MCF 10A (cell line): ENCODE measurements around the gene RNF7. TPM values are rescaled to one million over a fixed set of nuclear protein-coding genes. Genes with fewer than 3 reads are reported as not detected.
"Not testable (repeated sequence)": the region's sequence is repeated elsewhere in the genome, so short reads cannot be mapped to it uniquely, and the experiment has no call there.

Experiments
- BruUV-seq: library from RNA; stranded (reverse); fragments of 400-500 nt; replicated peaks from 2 replicates; lab custom pipeline; 2021; lab: Mats Ljungman, UMichigan
- CTCF ChIA-PET: fragments of 300-600 bp; sonication (Branson Sonifier 250); formaldehyde crosslinking; extraction: SDS; loops from one replicate; lab custom pipeline; 2021; ENCODE audit warnings: antibody characterized with exemption, inconsistent platforms; lab: Yijun Ruan, JAX
- POLR2A ChIA-PET: fragments of 300-600, 350-650 bp; sonication (Branson Sonifier 250); formaldehyde crosslinking; extraction: SDS; loops from one replicate; lab custom pipeline; 2020; ENCODE audit warnings: antibody characterized with exemption, inconsistent platforms; lab: Yijun Ruan, JAX
- DNase-seq: peaks from one replicate; pipeline ENCODE4 v3.0.0-alpha.2; 2018; ENCODE audit not compliant: unreplicated experiment
- H3K27ac Mint-ChIP-seq: one replicate; pipeline ENCODE4 v1.8.0; 2022; ENCODE audit warnings: mild to moderate bottlenecking, low read depth, mixed read lengths; ENCODE audit not compliant: unreplicated experiment
- H3K27me3 Mint-ChIP-seq: one replicate; pipeline ENCODE4 v1.8.0; 2022; ENCODE audit warnings: mixed read lengths; ENCODE audit not compliant: insufficient read depth, unreplicated experiment
- H3K36me3 Mint-ChIP-seq: one replicate; pipeline ENCODE4 v1.8.0; 2022; ENCODE audit warnings: mild to moderate bottlenecking, moderate library complexity, mixed read lengths; ENCODE audit not compliant: insufficient read depth, unreplicated experiment
- H3K4me1 Mint-ChIP-seq: one replicate; pipeline ENCODE4 v1.8.0; 2022; ENCODE audit warnings: mixed read lengths; ENCODE audit not compliant: insufficient read depth, unreplicated experiment
- H3K4me3 Mint-ChIP-seq: one replicate; pipeline ENCODE4 v1.8.0; 2022; ENCODE audit warnings: mild to moderate bottlenecking, moderate library complexity, mixed read lengths; ENCODE audit not compliant: unreplicated experiment
- H3K9me3 Mint-ChIP-seq: one replicate; pipeline ENCODE4 v1.8.0; 2022; ENCODE audit warnings: mixed read lengths; ENCODE audit not compliant: unreplicated experiment
- intact Hi-C: fragments of 100-400 bp; cut with micrococcal nuclease; formaldehyde crosslinking; loops from 2 replicates; pipeline ENCODE4 v1.14.1; 2022
- total RNA-seq: library from RNA; stranded (reverse); gene quantifications from 2 replicates; pipeline ENCODE4 v1.2.3, GENCODE V29; 2022
- TF ChIP-seq, protein P1 (sequence below): fragments of 200-600 bp; IDR thresholded peaks from one replicate; pipeline ENCODE4 v1.8.0; 2022; ENCODE audit warnings: antibody characterized with exemption, mild to moderate bottlenecking; ENCODE audit not compliant: unreplicated experiment

Gene RNF7
- total RNA-seq, 1 experiment from 2014 or later: 96.1 TPM

DNA sequence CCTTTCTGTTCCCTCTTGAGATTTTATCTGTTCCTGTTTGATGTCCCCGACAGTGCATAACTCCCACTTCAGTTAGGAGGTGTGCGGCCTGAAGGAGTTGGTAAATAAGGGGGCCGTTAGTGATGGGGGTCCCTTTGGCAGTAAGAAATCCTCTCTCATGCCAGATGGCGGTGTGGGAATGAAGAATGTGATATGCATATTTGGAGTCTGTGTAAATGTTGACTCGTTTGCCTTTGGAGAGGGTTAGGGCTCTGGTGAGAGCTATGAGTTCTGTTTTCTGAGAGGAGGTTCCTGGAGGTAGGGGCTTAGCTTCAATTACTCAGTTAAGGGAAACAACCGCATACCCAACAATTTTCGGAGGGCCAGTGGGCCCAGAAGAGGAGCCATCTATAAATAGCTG is 38.8 kb upstream of the RNF7 start:
- no peak overlapping the region for H3K27ac Mint-ChIP-seq
- CTCF ChIA-PET: interaction anchor here (0.6 to 0.7 kb wide), 2 partner anchors 138 to 843 kb away, joined by 3 to 5 read pairs; no protein-coding TSS in a partner anchor
- BruUV-seq: no TSS peak

DNA sequence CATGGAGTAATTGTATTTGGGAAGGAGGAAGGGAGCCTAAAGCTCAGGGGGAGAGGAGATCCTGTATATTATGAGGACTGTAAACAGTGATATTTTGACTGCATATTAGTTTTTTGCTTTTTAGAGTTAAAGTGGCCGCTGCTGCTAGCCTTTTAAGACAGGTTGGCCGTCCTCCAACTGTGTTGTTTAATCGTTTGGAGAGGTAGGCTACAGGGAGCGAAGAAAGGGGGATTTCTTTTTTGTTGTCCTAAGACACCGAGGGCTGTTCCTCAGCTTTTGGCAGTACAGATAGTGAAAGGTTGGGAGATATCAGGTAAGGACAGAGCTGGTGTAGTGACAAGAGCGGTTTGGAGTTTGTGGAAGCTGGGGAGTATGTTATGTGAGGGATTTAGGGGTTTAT is 38.2 kb upstream of the RNF7 start:
- no TSS peak for BruUV-seq
- TF ChIP-seq, protein P1, sequence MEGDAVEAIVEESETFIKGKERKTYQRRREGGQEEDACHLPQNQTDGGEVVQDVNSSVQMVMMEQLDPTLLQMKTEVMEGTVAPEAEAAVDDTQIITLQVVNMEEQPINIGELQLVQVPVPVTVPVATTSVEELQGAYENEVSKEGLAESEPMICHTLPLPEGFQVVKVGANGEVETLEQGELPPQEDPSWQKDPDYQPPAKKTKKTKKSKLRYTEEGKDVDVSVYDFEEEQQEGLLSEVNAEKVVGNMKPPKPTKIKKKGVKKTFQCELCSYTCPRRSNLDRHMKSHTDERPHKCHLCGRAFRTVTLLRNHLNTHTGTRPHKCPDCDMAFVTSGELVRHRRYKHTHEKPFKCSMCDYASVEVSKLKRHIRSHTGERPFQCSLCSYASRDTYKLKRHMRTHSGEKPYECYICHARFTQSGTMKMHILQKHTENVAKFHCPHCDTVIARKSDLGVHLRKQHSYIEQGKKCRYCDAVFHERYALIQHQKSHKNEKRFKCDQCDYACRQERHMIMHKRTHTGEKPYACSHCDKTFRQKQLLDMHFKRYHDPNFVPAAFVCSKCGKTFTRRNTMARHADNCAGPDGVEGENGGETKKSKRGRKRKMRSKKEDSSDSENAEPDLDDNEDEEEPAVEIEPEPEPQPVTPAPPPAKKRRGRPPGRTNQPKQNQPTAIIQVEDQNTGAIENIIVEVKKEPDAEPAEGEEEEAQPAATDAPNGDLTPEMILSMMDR: no peak
- ChIA-PET CTCF (interaction anchor here (0.6 to 0.7 kb wide), 2 partner anchors 139 to 843 kb away, joined by 3 to 5 read pairs; no protein-coding TSS in a partner anchor), POLR2A (interaction anchor here (1.2 kb wide), 1 partner anchor 14 kb away, joined by 3 read pairs; no protein-coding TSS in a partner anchor)
- Mint-ChIP-seq H3K27me3 (peaks cover 11% of the 10 kb centered on the region), H3K9me3 (no peaks in the 10 kb centered on the region), H3K27ac (no peak overlapping the region), H3K4me3 (no peak overlapping the region), H3K4me1 (no peaks in the 10 kb centered on the region), H3K36me3 (no peaks in the 10 kb centered on the region)
- intact Hi-C loops: no loop called here
- no peak for DNase-seq

More for the DNA sequence above, 38.8 kb upstream of the RNF7 start:
- Mint-ChIP-seq H3K27me3 (peaks cover 11% of the 10 kb centered on the region), H3K4me3 (no peak overlapping the region), H3K36me3 (no peaks in the 10 kb centered on the region), H3K4me1 (no peaks in the 10 kb centered on the region), H3K9me3 (no peaks in the 10 kb centered on the region)
- TF ChIP-seq, protein P1: no peak
- POLR2A ChIA-PET: interaction anchor here (1.2 kb wide), 1 partner anchor 13 kb away, joined by 3 read pairs; no protein-coding TSS in a partner anchor
- DNase-seq: no peak
- intact Hi-C loops: no loop called here

DNA sequence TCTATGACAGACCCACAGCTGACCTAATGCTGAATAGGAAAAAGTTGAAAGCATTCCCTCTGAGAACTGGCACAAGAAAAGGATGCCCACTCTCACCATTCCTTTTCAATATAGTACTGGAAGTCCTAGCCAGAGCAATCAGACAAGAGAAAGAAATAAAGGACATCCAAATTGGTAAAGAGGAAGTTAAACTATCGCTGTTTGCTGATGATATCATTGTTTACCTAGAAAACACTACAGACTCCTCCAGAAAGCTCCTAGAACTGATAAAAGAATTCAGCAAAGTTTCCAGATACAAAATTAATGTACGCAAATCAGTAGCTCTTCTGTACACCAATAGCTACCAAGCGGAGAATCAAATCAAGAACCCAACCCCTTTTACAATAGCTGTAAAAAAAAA is 34.7 kb upstream of the RNF7 start:
- BruUV-seq, H3K4me1 Mint-ChIP-seq, DNase-seq, H3K36me3 Mint-ChIP-seq, intact Hi-C loops, H3K27ac Mint-ChIP-seq, CTCF ChIA-PET, H3K9me3 Mint-ChIP-seq, H3K4me3 Mint-ChIP-seq: not testable (repeated sequence)
- POLR2A ChIA-PET: interaction anchor here (0.7 kb wide), 1 partner anchor 139 kb away, joined by 3 read pairs; no protein-coding TSS in a partner anchor
- peaks cover 11% of the 10 kb centered on the region for H3K27me3 Mint-ChIP-seq

DNA sequence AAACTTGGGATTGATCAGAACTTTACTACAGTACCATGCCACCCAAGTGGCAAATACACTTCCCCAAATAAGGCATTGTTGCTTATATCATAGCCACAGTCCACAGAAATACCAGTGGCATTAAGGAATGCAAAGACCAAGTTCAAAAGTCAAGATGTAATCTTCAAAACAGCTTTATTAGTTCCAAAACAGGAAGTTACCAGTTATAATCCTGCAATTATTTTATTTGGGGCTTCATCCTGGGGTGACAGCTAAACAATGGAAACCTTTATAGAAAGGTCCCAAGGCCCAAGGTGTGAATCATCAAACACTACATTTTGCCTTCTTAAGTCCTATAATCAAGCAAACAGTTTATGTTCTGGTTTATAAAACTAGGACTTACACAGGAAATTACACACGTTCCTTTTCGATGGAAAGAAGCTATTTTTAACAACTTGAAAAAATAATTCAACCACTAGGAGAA is 30.3 kb upstream of the RNF7 start:
- POLR2A ChIA-PET: interaction anchor here (0.7 kb wide), 1 partner anchor 9 kb away, joined by 4 read pairs; no protein-coding TSS in a partner anchor
- TF ChIP-seq, protein P1: no peak
- DNase-seq: no peak
- no peak overlapping the region for H3K4me3 Mint-ChIP-seq
- CTCF ChIA-PET: no interaction called here
- H3K27me3 Mint-ChIP-seq: no peaks in the 10 kb centered on the region
- BruUV-seq: no TSS peak
- no peaks in the 10 kb centered on the region for H3K4me1 Mint-ChIP-seq
- intact Hi-C loops: no loop called here
- H3K9me3 Mint-ChIP-seq: no peaks in the 10 kb centered on the region
- H3K27ac Mint-ChIP-seq: no peak overlapping the region
- no peaks in the 10 kb centered on the region for H3K36me3 Mint-ChIP-seq
